Epithelial cell of esophagus (primary cell): Measurements from ENCODE around the gene VWA3B.

ENCODE experiments used
- DNase-seq: peaks from one replicate; pipeline ENCODE4 v3.0.0; 2010; ENCODE audit warnings: low read depth
- H3K4me3 ChIP-seq: 2 replicates; pipeline ENCODE4 v1.5.1; 2011; ENCODE audit warnings: mild to moderate bottlenecking, low read length, control low read depth
- TF ChIP-seq, protein P1 (sequence below): IDR thresholded peaks from 2 replicates; pipeline ENCODE4 v1.5.1; 2011; ENCODE audit warnings: low read depth, mild to moderate bottlenecking, low read length, control low read depth, inconsistent platforms; ENCODE audit not compliant: insufficient read depth; ENCODE audit errors: missing control alignments

The VWA3B gene

DNA sequence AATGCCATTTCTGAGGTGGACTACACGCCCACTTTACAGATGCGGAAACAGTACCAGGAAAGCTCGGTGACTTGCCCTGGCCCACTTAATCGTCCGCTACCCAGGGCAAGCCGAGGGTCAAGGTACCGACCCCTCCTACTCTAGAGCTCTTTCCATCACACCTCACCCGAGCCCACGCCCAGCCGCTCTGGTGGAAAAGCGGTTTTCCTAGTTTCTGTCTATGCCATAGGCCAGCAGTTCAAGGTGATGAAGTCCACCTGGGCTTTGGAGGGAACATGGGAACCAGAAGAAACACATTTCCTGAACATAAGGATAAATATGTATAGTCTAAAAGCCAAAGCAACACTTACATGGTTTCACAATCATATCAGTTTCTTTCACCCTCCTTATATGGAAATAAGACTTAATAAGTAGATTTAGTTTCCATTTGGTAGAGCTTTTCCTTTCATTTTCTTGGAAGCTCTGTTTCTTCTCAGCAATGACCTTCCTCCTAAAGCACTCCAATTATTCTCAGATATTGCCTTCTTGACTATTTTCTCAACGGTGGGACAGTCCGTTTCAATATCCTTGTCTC, 567 bp downstream of the VWA3B start:
- TF ChIP-seq, protein P1, sequence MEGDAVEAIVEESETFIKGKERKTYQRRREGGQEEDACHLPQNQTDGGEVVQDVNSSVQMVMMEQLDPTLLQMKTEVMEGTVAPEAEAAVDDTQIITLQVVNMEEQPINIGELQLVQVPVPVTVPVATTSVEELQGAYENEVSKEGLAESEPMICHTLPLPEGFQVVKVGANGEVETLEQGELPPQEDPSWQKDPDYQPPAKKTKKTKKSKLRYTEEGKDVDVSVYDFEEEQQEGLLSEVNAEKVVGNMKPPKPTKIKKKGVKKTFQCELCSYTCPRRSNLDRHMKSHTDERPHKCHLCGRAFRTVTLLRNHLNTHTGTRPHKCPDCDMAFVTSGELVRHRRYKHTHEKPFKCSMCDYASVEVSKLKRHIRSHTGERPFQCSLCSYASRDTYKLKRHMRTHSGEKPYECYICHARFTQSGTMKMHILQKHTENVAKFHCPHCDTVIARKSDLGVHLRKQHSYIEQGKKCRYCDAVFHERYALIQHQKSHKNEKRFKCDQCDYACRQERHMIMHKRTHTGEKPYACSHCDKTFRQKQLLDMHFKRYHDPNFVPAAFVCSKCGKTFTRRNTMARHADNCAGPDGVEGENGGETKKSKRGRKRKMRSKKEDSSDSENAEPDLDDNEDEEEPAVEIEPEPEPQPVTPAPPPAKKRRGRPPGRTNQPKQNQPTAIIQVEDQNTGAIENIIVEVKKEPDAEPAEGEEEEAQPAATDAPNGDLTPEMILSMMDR: no peak
- no peak for DNase-seq
- no peak overlapping the region for H3K4me3 ChIP-seq

DNA sequence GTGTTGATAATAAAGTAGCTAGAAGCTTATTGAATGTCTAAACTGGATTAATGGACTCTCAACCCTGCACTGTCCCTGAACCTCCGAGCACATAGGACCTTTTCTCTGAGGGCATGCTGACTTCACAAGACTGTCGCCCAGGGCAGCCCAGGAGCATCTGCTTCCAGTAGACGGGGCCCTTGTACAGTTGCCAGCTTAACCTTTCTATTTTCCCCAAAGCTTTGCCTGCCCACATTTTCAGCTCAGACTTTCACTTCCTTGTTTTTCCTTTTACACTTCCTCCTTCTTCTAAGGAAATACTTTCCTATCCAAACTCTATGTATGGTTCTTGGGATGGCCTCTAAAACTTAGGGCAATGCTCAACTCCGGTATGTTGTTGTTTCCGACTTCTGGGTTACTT, 1.3 kb downstream of the VWA3B start:
- no peak for DNase-seq
- TF ChIP-seq, protein P1: no peak
- no peak overlapping the region for H3K4me3 ChIP-seq

DNA sequence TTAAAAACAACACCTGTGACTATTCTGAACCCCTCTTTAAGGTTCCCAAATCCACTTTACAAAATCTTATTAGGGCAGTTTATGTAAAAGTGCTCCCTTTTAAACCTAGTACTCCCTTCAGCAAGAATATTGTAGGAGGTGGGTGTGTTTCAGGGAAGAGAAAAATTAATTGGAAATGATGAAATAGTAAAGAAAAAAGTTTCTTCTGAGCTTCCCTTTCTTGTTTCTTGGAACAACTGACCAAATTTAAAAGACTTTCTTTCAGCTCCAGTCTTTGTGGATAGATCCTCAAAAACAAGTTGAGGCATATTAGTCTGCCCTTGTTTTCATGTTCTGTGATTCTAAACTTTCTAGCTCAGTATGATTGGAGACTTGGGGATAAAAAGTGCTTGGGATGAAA, 3.0 kb downstream of the VWA3B start:
- no peak for DNase-seq
- TF ChIP-seq, protein P1: no peak
- no peak overlapping the region for H3K4me3 ChIP-seq

DNA sequence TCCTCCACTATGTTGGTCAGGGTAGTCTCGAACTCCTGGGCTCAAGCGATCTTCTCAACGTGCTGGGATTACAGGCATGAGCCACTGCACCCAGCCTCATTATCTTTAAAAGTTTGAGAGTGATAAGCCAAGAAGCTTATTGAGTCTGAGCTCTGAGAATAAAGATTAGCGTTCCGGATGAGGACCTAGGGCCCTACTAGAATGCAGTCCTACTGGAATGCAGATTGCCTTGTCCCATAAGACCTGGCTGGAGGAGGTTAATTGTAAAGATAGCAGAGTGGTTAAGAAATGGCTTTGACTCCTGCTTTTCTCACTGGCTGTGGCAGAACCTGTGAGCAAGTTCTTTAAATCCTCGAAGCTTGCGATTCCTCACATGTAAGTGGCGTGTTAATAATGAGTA, 4.0 kb downstream of the VWA3B start:
- no peak overlapping the region for H3K4me3 ChIP-seq
- TF ChIP-seq, protein P1: no peak
- DNase-seq: no peak

DNA sequence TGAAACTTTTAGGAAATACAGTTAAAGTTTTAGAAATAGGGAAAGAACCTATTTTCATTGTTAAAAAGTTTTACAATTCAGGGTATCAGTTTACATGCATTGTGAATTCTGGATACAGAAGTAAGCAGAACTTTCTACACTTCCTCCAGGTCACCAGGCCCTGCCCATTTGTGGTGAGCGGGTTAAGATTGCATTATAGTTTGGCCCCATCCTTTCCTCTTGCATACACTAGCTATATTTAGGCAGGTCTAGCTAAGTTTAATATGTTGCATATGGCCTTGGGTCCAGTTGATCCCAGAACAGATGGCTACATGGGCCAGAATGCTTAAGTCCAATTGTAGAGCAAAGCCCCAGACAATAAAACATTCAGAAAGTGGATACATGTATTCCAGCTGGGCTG, 4.8 kb downstream of the VWA3B start:
- DNase-seq: no peak
- no peak overlapping the region for H3K4me3 ChIP-seq
- TF ChIP-seq, protein P1: no peak

DNA sequence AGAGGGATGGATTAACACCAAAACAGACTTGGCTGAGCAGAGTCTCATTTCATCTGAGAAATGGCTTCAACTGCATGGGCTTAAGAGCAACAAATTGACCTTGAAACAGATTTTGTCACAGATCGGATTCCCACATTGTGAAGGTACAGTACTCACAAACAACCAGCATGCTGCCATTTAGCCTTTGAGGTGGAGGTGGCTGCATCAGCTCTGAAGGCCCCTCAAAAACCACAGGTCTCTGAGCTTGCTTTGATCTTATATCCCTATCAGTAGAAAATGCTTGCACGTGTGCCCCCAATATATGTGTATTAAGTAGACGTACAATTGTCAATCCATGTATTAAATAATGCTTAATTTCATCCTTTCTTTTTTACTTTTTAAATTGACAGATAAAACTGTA, 6.2 kb downstream of the VWA3B start:
- no peak for DNase-seq
- no peak overlapping the region for H3K4me3 ChIP-seq
- TF ChIP-seq, protein P1: no peak

DNA sequence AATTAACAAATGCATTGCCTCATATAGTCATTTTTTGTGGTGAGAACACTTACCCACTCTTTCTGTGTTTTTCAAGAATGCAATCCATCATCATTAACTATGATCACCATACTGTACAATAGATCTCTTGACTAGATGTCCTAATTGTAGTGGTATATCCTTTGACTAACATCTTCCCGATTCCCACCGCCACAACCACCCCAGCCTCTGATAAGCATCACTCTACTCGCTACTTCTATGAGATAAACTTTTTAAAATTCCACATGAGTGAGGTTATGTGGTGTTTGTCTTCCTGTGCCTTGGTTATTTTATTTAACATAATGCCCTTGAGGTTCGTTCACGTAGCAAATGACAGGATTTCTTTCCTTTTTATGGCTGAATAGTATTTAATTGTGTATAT, 6.6 kb downstream of the VWA3B start:
- TF ChIP-seq, protein P1: no peak
- no peak for DNase-seq
- no peak overlapping the region for H3K4me3 ChIP-seq
